ENCODE data around the gene STXBP6. TPM values are rescaled to one million over a fixed set of nuclear protein-coding genes. Genes with fewer than 3 reads are reported as not detected.
"Not testable (repeated sequence)": the region's sequence is repeated elsewhere in the genome, so short reads cannot be mapped to it uniquely, and the experiment has no call there.

STXBP6 gene
- total RNA-seq, 1 donor from 2014 or later = 17.7 TPM

DNA sequence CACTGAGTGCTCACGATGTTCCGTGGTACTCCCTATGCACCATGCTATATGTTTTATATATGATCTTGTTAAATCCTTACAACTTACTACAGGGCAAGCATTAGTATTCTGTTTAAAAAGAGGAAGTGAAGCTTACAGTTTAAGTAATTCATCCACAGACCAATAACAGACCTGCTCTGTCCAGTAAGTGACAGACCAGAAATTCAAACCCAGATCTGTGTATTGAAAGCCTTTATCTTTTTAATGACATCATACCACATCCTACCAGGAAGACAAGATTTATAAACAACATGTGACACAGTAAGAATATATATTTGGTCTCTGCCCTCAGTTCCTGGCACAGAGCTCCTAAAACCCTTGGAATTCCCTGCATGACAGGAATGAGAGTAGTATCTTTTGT, 206.5 kb downstream of the STXBP6 start:
- H3K4me3 ChIP-seq (ENCODE audit: low read length in 3 of 3) = no peak overlapping the region
- no peaks in the 10 kb centered on the region for H3K27me3 ChIP-seq (ENCODE audit: control insufficient read depth in 3 of 3, insufficient read depth in 3 of 3, low read length in 3 of 3)
- no peaks in the 10 kb centered on the region for H3K36me3 ChIP-seq (ENCODE audit: control insufficient read depth in 3 of 3, insufficient read depth in 3 of 3, low read length in 3 of 3)
- no peaks in the 10 kb centered on the region for H3K9me3 ChIP-seq (ENCODE audit: control insufficient read depth in 3 of 3, low read length in 3 of 3)
- H3K4me1 ChIP-seq (ENCODE audit: control insufficient read depth in 3 of 3, insufficient read depth in 3 of 3, low read length in 3 of 3) = no peaks in the 10 kb centered on the region
- no peak overlapping the region for H3K27ac ChIP-seq (ENCODE audit: low read depth, low read length)
- no peak overlapping the region for H3K9ac ChIP-seq (ENCODE audit: low read depth in 1 of 3, low read length in 3 of 3)

DNA sequence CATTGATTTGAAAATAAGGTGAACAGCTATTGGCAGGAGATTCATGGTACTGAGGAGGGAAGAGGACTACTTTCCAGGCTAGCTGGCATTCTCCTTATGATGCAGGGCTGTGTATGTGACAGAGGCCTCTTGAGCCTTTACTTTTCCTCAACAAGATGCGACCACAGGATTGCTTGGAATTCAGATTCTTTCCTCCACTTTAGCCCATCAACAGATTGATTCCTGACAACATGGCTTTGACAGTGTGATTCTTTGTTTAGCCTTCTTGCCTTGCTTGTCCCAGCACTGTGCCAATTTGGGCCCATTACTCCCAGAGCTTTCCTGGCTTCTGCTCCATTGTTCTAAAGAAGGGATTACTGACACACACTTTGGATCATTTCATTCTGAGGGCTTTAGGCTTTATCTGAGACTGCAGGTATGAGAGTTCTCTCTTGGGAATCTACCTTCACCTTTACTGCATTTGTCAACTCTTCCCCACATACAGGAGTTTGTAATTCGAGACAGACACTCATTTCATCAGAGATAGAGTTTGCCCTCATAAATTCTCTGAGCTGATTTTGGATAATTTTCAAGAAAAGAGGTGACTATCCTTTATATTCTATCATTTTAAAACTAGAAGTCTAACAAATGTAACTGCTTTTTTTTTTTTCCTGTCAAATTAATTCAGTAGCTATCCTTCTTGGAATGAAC, 209.6 kb downstream of the STXBP6 start:
- H3K27ac ChIP-seq (ENCODE audit: low read depth, low read length) = no peak overlapping the region
- H3K36me3 ChIP-seq (ENCODE audit: control insufficient read depth in 3 of 3, insufficient read depth in 3 of 3, low read length in 3 of 3) = no peaks in the 10 kb centered on the region
- H3K4me3 ChIP-seq (ENCODE audit: low read length in 3 of 3) = no peak overlapping the region
- H3K27me3 ChIP-seq (ENCODE audit: control insufficient read depth in 3 of 3, insufficient read depth in 3 of 3, low read length in 3 of 3) = no peaks in the 10 kb centered on the region
- no peaks in the 10 kb centered on the region for H3K9me3 ChIP-seq (ENCODE audit: control insufficient read depth in 3 of 3, low read length in 3 of 3)
- H3K9ac ChIP-seq (ENCODE audit: low read depth in 1 of 3, low read length in 3 of 3) = no peak overlapping the region
- no peaks in the 10 kb centered on the region for H3K4me1 ChIP-seq (ENCODE audit: control insufficient read depth in 3 of 3, insufficient read depth in 3 of 3, low read length in 3 of 3)

DNA sequence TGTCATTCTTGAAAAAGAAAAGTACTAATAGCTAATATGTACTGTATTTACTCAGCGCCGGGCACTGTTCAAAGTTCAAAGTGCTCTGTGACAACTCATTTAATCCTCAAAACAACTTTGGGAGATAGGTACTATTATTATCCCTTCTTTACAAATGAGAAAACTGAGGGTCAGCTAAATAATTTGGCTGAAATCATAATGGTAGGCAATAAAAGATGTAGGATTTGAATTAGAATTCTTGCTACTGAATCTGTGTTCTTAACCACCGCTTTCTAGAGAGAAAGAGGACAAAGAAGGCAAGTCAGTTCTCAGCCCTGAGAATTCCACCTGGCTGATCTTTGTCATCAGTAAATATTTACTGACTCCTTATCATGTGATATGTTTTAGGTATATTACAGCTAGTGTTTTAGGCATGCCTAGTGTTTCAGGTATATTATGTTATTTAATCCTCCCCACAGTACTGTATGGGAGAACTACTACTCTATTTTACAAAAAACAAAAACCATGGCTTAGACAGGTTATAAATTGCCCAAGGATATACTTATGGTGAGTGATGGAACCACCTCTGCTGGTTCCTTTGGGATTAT, 210.2 kb downstream of the STXBP6 start:
- Histone ChIP-seq H3K9ac (ENCODE audit: low read depth in 1 of 3, low read length in 3 of 3) (no peak overlapping the region), H3K9me3 (ENCODE audit: control insufficient read depth in 3 of 3, low read length in 3 of 3) (no peaks in the 10 kb centered on the region), H3K36me3 (ENCODE audit: control insufficient read depth in 3 of 3, insufficient read depth in 3 of 3, low read length in 3 of 3) (no peaks in the 10 kb centered on the region), H3K27ac (ENCODE audit: low read depth, low read length) (no peak overlapping the region), H3K27me3 (ENCODE audit: control insufficient read depth in 3 of 3, insufficient read depth in 3 of 3, low read length in 3 of 3) (no peaks in the 10 kb centered on the region), H3K4me3 (ENCODE audit: low read length in 3 of 3) (no peak overlapping the region), H3K4me1 (ENCODE audit: control insufficient read depth in 3 of 3, insufficient read depth in 3 of 3, low read length in 3 of 3) (no peaks in the 10 kb centered on the region)

DNA sequence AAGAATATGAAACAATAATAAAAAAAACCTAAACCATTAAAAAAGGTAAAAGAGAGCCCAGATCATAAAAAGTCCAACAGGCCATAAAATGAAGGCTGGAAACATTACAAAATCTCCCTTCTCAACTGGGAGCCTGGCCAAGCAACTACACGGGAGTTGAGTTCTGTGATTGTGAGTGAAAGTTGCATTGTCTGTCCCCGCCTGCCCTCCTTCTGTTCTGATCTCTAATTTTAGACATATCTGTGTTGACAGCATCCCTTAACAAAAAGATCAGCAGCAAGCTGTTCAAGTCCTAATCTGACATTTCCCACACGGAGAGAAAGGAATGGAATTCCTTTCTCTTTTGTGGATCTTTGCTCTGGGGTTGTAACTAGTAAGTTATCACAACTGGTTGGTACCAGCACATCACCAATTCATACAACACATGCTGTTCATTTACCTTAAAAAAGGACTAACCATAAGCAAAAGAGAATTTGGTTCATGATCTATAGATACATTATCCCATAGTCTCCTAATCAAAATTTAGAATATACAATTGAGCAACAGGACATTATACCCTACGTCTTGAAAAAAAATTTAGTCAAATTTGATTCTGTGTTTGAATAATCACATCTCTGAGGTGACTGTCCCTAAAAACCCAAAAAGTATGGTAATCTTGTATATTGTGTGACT, 210.9 kb downstream of the STXBP6 start:
- no peak overlapping the region for H3K9ac ChIP-seq (ENCODE audit: low read depth in 1 of 3, low read length in 3 of 3)
- no peaks in the 10 kb centered on the region for H3K27me3 ChIP-seq (ENCODE audit: control insufficient read depth in 3 of 3, insufficient read depth in 3 of 3, low read length in 3 of 3)
- no peaks in the 10 kb centered on the region for H3K9me3 ChIP-seq (ENCODE audit: control insufficient read depth in 3 of 3, low read length in 3 of 3)
- H3K4me3 ChIP-seq (ENCODE audit: low read length in 3 of 3) = no peak overlapping the region
- no peaks in the 10 kb centered on the region for H3K36me3 ChIP-seq (ENCODE audit: control insufficient read depth in 3 of 3, insufficient read depth in 3 of 3, low read length in 3 of 3)
- H3K27ac ChIP-seq (ENCODE audit: low read depth, low read length) = no peak overlapping the region
- no peaks in the 10 kb centered on the region for H3K4me1 ChIP-seq (ENCODE audit: control insufficient read depth in 3 of 3, insufficient read depth in 3 of 3, low read length in 3 of 3)

DNA sequence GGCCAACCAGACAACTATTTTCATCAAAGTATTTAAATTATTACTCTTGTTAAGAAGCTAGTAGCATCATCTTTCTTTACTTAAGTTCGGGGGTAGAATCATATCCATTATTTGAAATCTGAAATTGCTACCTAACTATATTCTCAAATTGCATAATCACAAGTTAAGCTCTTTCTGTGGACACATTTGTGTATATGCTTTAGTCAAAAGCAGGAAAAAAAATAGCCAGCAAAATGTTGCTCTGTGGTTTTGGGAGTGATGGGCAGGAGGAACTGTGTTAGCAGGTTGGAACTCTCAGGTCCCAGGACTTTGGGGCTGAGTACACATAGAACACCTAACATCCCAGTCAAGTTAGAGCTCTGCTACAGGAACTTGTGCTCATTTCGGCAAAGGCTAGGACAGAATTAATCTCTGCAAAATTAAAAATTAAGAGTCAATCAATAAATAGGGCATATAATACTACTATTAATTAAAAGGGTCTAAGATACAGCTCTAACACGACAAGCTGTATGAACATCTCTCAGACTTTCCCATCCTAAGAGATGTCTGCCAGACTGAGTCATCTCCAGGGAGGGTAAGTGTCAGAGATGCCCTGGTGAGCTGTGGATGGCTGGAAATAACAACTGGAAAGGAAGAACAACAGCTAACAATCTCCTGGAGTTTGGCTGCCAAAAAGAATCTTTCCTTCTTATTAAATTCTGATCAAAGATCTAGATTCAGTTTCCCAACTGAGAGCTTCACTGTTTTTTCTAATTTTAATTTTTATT, 212.5 kb downstream of the STXBP6 start:
- Histone ChIP-seq H3K27me3 (ENCODE audit: control insufficient read depth in 3 of 3, insufficient read depth in 3 of 3, low read length in 3 of 3) (no peaks in the 10 kb centered on the region), H3K36me3 (ENCODE audit: control insufficient read depth in 3 of 3, insufficient read depth in 3 of 3, low read length in 3 of 3) (no peaks in the 10 kb centered on the region), H3K4me1 (ENCODE audit: control insufficient read depth in 3 of 3, insufficient read depth in 3 of 3, low read length in 3 of 3) (no peaks in the 10 kb centered on the region), H3K27ac (ENCODE audit: low read depth, low read length) (no peak overlapping the region), H3K9ac (ENCODE audit: low read depth in 1 of 3, low read length in 3 of 3) (no peak overlapping the region), H3K9me3 (ENCODE audit: control insufficient read depth in 3 of 3, low read length in 3 of 3) (no peaks in the 10 kb centered on the region), H3K4me3 (ENCODE audit: low read length in 3 of 3) (no peak overlapping the region)

DNA sequence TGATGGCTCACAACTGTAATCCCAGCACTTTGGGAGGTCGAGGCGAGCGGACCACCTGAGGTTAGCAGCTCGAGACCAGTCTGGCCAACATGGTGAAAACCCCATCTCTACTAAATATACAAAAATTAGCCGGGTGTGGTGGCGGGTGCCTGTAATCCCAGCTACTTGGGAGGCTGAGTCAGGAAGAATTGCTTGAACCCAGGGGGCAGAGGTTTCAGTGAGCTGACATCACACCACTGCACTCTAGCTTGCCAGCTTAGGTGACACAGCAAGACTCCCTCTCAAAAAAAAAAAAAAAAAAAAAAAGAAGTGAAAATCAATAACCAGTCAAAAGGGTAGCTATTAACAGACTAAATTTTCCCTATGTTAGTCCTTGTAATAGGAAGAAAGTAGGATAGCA, 213.6 kb downstream of the STXBP6 start:
- H3K4me1 ChIP-seq (ENCODE audit: control insufficient read depth in 3 of 3, insufficient read depth in 3 of 3, low read length in 3 of 3); H3K27ac ChIP-seq (ENCODE audit: low read depth, low read length); H3K27me3 ChIP-seq (ENCODE audit: control insufficient read depth in 3 of 3, insufficient read depth in 3 of 3, low read length in 3 of 3); H3K4me3 ChIP-seq (ENCODE audit: low read length in 3 of 3); H3K9ac ChIP-seq (ENCODE audit: low read depth in 1 of 3, low read length in 3 of 3); H3K36me3 ChIP-seq (ENCODE audit: control insufficient read depth in 3 of 3, insufficient read depth in 3 of 3, low read length in 3 of 3); H3K9me3 ChIP-seq (ENCODE audit: control insufficient read depth in 3 of 3, low read length in 3 of 3): not testable (repeated sequence)

DNA sequence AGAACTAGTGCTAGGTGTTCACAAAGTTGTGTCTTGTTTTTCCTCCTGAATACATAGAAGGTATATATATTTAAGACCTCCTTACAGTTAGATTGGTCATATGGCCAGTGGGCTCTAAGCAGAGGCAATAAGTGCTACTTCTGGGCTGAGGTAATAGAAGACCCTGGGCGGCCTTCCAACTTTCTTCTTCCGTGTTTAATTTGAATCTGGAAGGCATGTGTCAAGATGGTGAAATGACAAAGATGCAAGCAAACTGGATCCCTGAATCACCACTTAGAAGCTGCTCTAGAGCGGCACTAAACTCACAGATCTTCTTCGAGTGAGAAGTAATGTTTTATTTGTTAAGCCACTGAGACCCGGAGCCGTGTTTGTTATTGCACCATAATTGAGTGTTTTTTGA, 215.0 kb downstream of the STXBP6 start:
- Histone ChIP-seq H3K4me3 (ENCODE audit: low read length in 3 of 3) (no peak overlapping the region), H3K4me1 (ENCODE audit: control insufficient read depth in 3 of 3, insufficient read depth in 3 of 3, low read length in 3 of 3) (no peaks in the 10 kb centered on the region), H3K36me3 (ENCODE audit: control insufficient read depth in 3 of 3, insufficient read depth in 3 of 3, low read length in 3 of 3) (no peaks in the 10 kb centered on the region), H3K9me3 (ENCODE audit: control insufficient read depth in 3 of 3, low read length in 3 of 3) (no peaks in the 10 kb centered on the region), H3K9ac (ENCODE audit: low read depth in 1 of 3, low read length in 3 of 3) (no peak overlapping the region), H3K27ac (ENCODE audit: low read depth, low read length) (no peak overlapping the region), H3K27me3 (ENCODE audit: control insufficient read depth in 3 of 3, insufficient read depth in 3 of 3, low read length in 3 of 3) (no peaks in the 10 kb centered on the region)

DNA sequence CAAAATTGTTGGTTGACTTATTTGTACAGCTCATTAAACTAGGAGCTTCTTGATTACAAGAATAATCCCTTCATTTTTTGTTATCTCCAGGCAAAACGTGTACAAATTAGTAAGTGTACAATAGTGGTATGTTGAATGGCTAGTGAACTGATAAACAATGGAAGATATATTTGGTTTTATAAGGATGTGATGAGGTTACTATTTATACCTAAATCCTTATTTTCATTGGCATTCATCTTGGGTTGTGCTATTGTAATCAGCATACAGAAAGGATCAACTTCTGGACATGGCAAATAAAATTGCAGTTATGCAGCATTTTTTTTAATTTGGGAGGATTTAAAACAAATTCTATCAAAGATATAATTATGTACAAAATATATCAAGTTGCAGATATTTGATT, 216.6 kb downstream of the STXBP6 start:
- no peak overlapping the region for H3K27ac ChIP-seq (ENCODE audit: low read depth, low read length)
- H3K4me1 ChIP-seq (ENCODE audit: control insufficient read depth in 3 of 3, insufficient read depth in 3 of 3, low read length in 3 of 3) = no peaks in the 10 kb centered on the region
- H3K9ac ChIP-seq (ENCODE audit: low read depth in 1 of 3, low read length in 3 of 3) = no peak overlapping the region

DNA sequence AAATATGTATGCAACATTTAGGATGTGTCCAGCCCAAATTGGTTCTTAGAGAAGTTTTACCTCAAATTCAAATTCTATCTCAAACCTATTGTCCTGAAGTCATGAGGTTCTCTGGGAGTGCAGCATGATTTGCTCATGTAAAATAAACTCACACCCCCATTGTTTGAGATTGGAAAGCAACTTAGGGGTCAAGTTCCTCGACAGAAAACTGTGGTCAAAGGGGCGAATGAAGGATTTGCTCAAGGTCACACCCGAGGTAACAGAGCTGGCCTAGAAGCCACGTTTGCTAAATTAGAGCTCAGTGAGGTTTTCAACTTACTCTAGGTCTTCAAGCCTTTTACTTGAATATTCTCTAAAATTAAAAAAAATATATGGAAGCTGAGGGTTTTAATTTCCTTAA, 218.3 kb downstream of the STXBP6 start:
- Histone ChIP-seq H3K4me1 (ENCODE audit: control insufficient read depth in 3 of 3, insufficient read depth in 3 of 3, low read length in 3 of 3) (no peaks in the 10 kb centered on the region), H3K36me3 (ENCODE audit: control insufficient read depth in 3 of 3, insufficient read depth in 3 of 3, low read length in 3 of 3) (no peaks in the 10 kb centered on the region), H3K9ac (ENCODE audit: low read depth in 1 of 3, low read length in 3 of 3) (no peak overlapping the region), H3K4me3 (ENCODE audit: low read length in 3 of 3) (no peak overlapping the region), H3K27ac (ENCODE audit: low read depth, low read length) (no peak overlapping the region), H3K9me3 (ENCODE audit: control insufficient read depth in 3 of 3, low read length in 3 of 3) (no peaks in the 10 kb centered on the region), H3K27me3 (ENCODE audit: control insufficient read depth in 3 of 3, insufficient read depth in 3 of 3, low read length in 3 of 3) (no peaks in the 10 kb centered on the region)

More for the DNA sequence above, 216.6 kb downstream of the STXBP6 start:
- no peak overlapping the region for H3K4me3 ChIP-seq (ENCODE audit: low read length in 3 of 3)
- no peaks in the 10 kb centered on the region for H3K36me3 ChIP-seq (ENCODE audit: control insufficient read depth in 3 of 3, insufficient read depth in 3 of 3, low read length in 3 of 3)
- no peaks in the 10 kb centered on the region for H3K27me3 ChIP-seq (ENCODE audit: control insufficient read depth in 3 of 3, insufficient read depth in 3 of 3, low read length in 3 of 3)
- H3K9me3 ChIP-seq (ENCODE audit: control insufficient read depth in 3 of 3, low read length in 3 of 3) = no peaks in the 10 kb centered on the region

DNA sequence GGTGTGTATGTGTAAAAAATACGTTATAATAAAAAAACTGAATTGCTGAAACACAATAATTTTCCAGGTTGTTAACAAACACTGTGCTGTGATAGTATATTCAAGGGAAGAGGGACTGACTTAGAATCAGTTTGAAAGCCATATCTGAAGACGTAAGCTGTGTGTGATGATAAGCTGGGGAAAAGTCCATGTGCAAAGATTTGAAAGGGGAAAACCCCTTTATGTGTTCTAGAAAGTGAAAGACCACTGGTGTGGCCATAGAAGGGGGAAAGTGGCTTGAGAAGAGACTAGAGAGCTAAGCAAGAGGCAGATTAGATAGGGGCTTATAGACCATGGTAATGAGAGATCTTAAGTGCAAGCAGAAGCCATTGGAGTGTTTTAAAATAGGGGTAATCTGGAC, 220.1 kb downstream of the STXBP6 start:
- Histone ChIP-seq H3K4me3 (ENCODE audit: low read length in 3 of 3) (no peak overlapping the region), H3K36me3 (ENCODE audit: control insufficient read depth in 3 of 3, insufficient read depth in 3 of 3, low read length in 3 of 3) (no peaks in the 10 kb centered on the region), H3K27me3 (ENCODE audit: control insufficient read depth in 3 of 3, insufficient read depth in 3 of 3, low read length in 3 of 3) (no peaks in the 10 kb centered on the region), H3K9me3 (ENCODE audit: control insufficient read depth in 3 of 3, low read length in 3 of 3) (no peaks in the 10 kb centered on the region), H3K27ac (ENCODE audit: low read depth, low read length) (no peak overlapping the region), H3K9ac (ENCODE audit: low read depth in 1 of 3, low read length in 3 of 3) (no peak overlapping the region), H3K4me1 (ENCODE audit: control insufficient read depth in 3 of 3, insufficient read depth in 3 of 3, low read length in 3 of 3) (no peaks in the 10 kb centered on the region)

All from skeletal muscle tissue (tissue), 4 donors.